ENCODE data around the gene RAVER1. TPM values are rescaled to one million over a fixed set of nuclear protein-coding genes. Genes with fewer than 3 reads are reported as not detected.

Gene RAVER1
- total RNA-seq, 4 donors from 2014 or later, result 10.0 to 15.9 (median 11.8) TPM

GRCh38 chr19:10325732-10326131 is 7.6 kb downstream of the RAVER1 start:
- intact Hi-C loops (cut with DNase I; ENCODE audit: low total_unique reads), result no loop called here
- no peak for ATAC-seq

GRCh38 chr19:10321874-10322835 is 11.2 kb downstream of the RAVER1 start:
- Histone ChIP-seq H3K9me3 (no peaks in the 10 kb centered on the region), H3K4me3 (no peak overlapping the region), H3K27me3 (no peaks in the 10 kb centered on the region), H3K4me1 (no peaks in the 10 kb centered on the region), H3K36me3 (peaks cover 0 to 98% of the 10 kb centered on the region in 2 donors), H3K27ac (no peak overlapping the region)
- TF ChIP-seq, protein P1, sequence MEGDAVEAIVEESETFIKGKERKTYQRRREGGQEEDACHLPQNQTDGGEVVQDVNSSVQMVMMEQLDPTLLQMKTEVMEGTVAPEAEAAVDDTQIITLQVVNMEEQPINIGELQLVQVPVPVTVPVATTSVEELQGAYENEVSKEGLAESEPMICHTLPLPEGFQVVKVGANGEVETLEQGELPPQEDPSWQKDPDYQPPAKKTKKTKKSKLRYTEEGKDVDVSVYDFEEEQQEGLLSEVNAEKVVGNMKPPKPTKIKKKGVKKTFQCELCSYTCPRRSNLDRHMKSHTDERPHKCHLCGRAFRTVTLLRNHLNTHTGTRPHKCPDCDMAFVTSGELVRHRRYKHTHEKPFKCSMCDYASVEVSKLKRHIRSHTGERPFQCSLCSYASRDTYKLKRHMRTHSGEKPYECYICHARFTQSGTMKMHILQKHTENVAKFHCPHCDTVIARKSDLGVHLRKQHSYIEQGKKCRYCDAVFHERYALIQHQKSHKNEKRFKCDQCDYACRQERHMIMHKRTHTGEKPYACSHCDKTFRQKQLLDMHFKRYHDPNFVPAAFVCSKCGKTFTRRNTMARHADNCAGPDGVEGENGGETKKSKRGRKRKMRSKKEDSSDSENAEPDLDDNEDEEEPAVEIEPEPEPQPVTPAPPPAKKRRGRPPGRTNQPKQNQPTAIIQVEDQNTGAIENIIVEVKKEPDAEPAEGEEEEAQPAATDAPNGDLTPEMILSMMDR (IDR thresholded peaks at IDR 0.05 in 4 of 5, conservative IDR thresholded peaks at IDR 0.05 in 1 of 5), result no peak
- no peak for TF ChIP-seq POLR2A (IDR thresholded peaks at IDR 0.05)
- ATAC-seq (no peak), DNase-seq (no peak)
- in situ Hi-C loops (cut with MboI; ENCODE audit: low sequenced_read_pairs in 4 of 4) (no loop called here), intact Hi-C loops (cut with DNase I; ENCODE audit: low total_unique reads) (no loop called here)

More at GRCh38 chr19:10325732-10326131, 7.6 kb downstream of the RAVER1 start:
- H3K27ac ChIP-seq, result no peak overlapping the region
- H3K4me1 ChIP-seq, result no peaks in the 10 kb centered on the region
- peaks cover 0 to 98% of the 10 kb centered on the region in 2 donors for H3K36me3 ChIP-seq
- H3K4me3 ChIP-seq, result no peak overlapping the region
- no peaks in the 10 kb centered on the region for H3K27me3 ChIP-seq
- TF ChIP-seq POLR2A (IDR thresholded peaks at IDR 0.05), result no peak
- TF ChIP-seq, protein P1 (IDR thresholded peaks at IDR 0.05 in 4 of 5, conservative IDR thresholded peaks at IDR 0.05 in 1 of 5), result no peak
- DNase-seq, result no peak
- in situ Hi-C loops (cut with MboI; ENCODE audit: low sequenced_read_pairs in 4 of 4), result no loop called here
- no peaks in the 10 kb centered on the region for H3K9me3 ChIP-seq

- no peak for DNase-seq
- no peak for TF ChIP-seq POLR2A (IDR thresholded peaks at IDR 0.05)
- TF ChIP-seq, protein P1 (IDR thresholded peaks at IDR 0.05 in 4 of 5, conservative IDR thresholded peaks at IDR 0.05 in 1 of 5), result no peak
- H3K27ac ChIP-seq, result no peak overlapping the region
- no peak for ATAC-seq
- no peaks in the 10 kb centered on the region for H3K27me3 ChIP-seq
- no peaks in the 10 kb centered on the region for H3K4me1 ChIP-seq
- H3K36me3 ChIP-seq, result peaks cover 0 to 97% of the 10 kb centered on the region in 2 donors
- H3K9me3 ChIP-seq, result no peaks in the 10 kb centered on the region
- no peak overlapping the region for H3K4me3 ChIP-seq
- in situ Hi-C loops (cut with MboI; ENCODE audit: low sequenced_read_pairs in 4 of 4) (no loop called here), intact Hi-C loops (cut with DNase I; ENCODE audit: low total_unique reads) (no loop called here)
Observed at GRCh38 chr19:10321417-10321797, 11.9 kb downstream of the RAVER1 start.

- Histone ChIP-seq H3K36me3 (peaks cover 0 to 91% of the 10 kb centered on the region in 2 donors), H3K9me3 (no peaks in the 10 kb centered on the region), H3K4me3 (no peak overlapping the region), H3K4me1 (peaks cover 4% of the 10 kb centered on the region in 2 donors), H3K27me3 (no peaks in the 10 kb centered on the region), H3K27ac (no peak overlapping the region)
- DNase-seq, result no peak
- in situ Hi-C loops (cut with MboI; ENCODE audit: low sequenced_read_pairs in 4 of 4) (no loop called here), intact Hi-C loops (cut with DNase I; ENCODE audit: low total_unique reads) (no loop called here)
- no peak for ATAC-seq
- TF ChIP-seq, protein P1 (IDR thresholded peaks at IDR 0.05 in 4 of 5, conservative IDR thresholded peaks at IDR 0.05 in 1 of 5), result no peak
- no peak for TF ChIP-seq POLR2A (IDR thresholded peaks at IDR 0.05)
Observed at GRCh38 chr19:10320602-10321416, 12.5 kb downstream of the RAVER1 start.

All from gastrocnemius medialis (tissue), 4 donors.